GM23338 (cell line): ENCODE measurements around the gene ZXDC. TPM values are rescaled to one million over a fixed set of nuclear protein-coding genes. Genes with fewer than 3 reads are reported as not detected.

Experiments used
- ATAC-seq: fragments of 200-7000 bp; cut with Tn5 transposase; 3 replicates; pipeline ENCODE4 v1.9.1; 2020
- DNase-seq: peaks from one replicate; pipeline ENCODE4 v3.0.0-alpha.2; 2015; ENCODE audit warnings: low spot score
- H2AFZ ChIP-seq: fragments of 200-600 bp; sonication (generic); 2 replicates; pipeline ENCODE4 v1.8.0; 2016; ENCODE audit warnings: antibody characterized with exemption, mild to moderate bottlenecking, moderate library complexity
- H3F3A ChIP-seq: fragments of 200-600 bp; sonication (generic); replicated peaks from 2 replicates; pipeline ENCODE4 v1.8.0; 2017; ENCODE audit warnings: antibody characterized with exemption, mixed run types, low read depth
- H3K27ac ChIP-seq: fragments of 200-600 bp; sonication (generic); 2 replicates; pipeline ENCODE4 v1.6.1; 2016; ENCODE audit warnings: low read depth
- H3K27me3 ChIP-seq: fragments of 200-600 bp; sonication (generic); 2 replicates; pipeline ENCODE4 v1.8.0; 2016; ENCODE audit warnings: mild to moderate bottlenecking, mixed run types, moderate library complexity; ENCODE audit not compliant: insufficient read depth
- H3K36me3 ChIP-seq: fragments of 200-600 bp; sonication (generic); 2 replicates; pipeline ENCODE4 v1.8.0; 2016; ENCODE audit warnings: mild to moderate bottlenecking; ENCODE audit not compliant: insufficient read depth
- H3K4me1 ChIP-seq: fragments of 200-600 bp; sonication (generic); 2 replicates; pipeline ENCODE4 v1.8.0; 2016; ENCODE audit warnings: mild to moderate bottlenecking, moderate library complexity; ENCODE audit not compliant: insufficient read depth
- H3K4me2 ChIP-seq: fragments of 200-600 bp; sonication (generic); 2 replicates; pipeline ENCODE4 v1.7.1; 2017; ENCODE audit warnings: mixed run types
- H3K4me3 ChIP-seq: fragments of 200-600 bp; sonication (generic); 2 replicates; pipeline ENCODE4 v1.6.1; 2016; ENCODE audit warnings: mixed run types
- H3K79me2 ChIP-seq: fragments of 200-600 bp; sonication (generic); replicated peaks from 2 replicates; pipeline ENCODE4 v1.8.0; 2017; ENCODE audit warnings: mild to moderate bottlenecking; ENCODE audit not compliant: insufficient read depth
- H3K9me2 ChIP-seq: fragments of 200-600 bp; sonication (generic); 2 replicates; pipeline ENCODE4 v1.8.0; 2017; ENCODE audit not compliant: insufficient read depth
- H4K20me1 ChIP-seq: fragments of 200-600 bp; sonication (generic); replicated peaks from 2 replicates; pipeline ENCODE4 v1.8.0; 2017; ENCODE audit warnings: mild to moderate bottlenecking; ENCODE audit not compliant: insufficient read depth
- H3K27ac Mint-ChIP-seq: 2 replicates; pipeline ENCODE4 v1.8.0; 2020; ENCODE audit warnings: inconsistent platforms, mild to moderate bottlenecking, moderate library complexity, mixed read lengths
- H3K27me3 Mint-ChIP-seq: 3 replicates; pipeline ENCODE4 v1.8.0; 2022; ENCODE audit warnings: low read depth, mild to moderate bottlenecking, moderate library complexity, mixed read lengths, inconsistent platforms; ENCODE audit not compliant: insufficient read depth, poor library complexity
- H3K36me3 Mint-ChIP-seq: 3 replicates; pipeline ENCODE4 v1.8.0; 2021; ENCODE audit warnings: low read depth, mild to moderate bottlenecking, inconsistent platforms, moderate library complexity, mixed read lengths
- H3K4me1 Mint-ChIP-seq: 3 replicates; pipeline ENCODE4 v1.8.0; 2020; ENCODE audit warnings: mild to moderate bottlenecking, inconsistent platforms, mixed read lengths
- H3K4me3 Mint-ChIP-seq: 3 replicates; pipeline ENCODE4 v1.8.0; 2021; ENCODE audit warnings: moderate library complexity, mild to moderate bottlenecking, inconsistent platforms, mixed read lengths
- H3K9me3 Mint-ChIP-seq: 3 replicates; pipeline ENCODE4 v1.8.0; 2020; ENCODE audit warnings: moderate library complexity, mild to moderate bottlenecking, inconsistent platforms, mixed read lengths
- CTCF ChIP-seq, 2 experiments: fragments of 200-600 bp in 1 of 2; sonication (generic) in 1 of 2; conservative IDR thresholded peaks; 2 replicates each; pipeline versions ENCODE4 v1.5.1 to v1.6.1; 2016 to 2017; ENCODE audit warnings: antibody characterized with exemption in 2 of 2, low read depth in 2 of 2, mild to moderate bottlenecking in 2 of 2, moderate library complexity in 1 of 2
- ETS1 ChIP-seq: IDR thresholded peaks from 2 replicates; pipeline ENCODE4 v1.6.1; 2016; ENCODE audit warnings: antibody characterized with exemption
- EZH2phosphoT487 ChIP-seq: fragments of 200-600 bp; sonication (generic); IDR thresholded peaks from one replicate; pipeline ENCODE4 v1.8.1; 2018; ENCODE audit warnings: antibody characterized with exemption; ENCODE audit not compliant: unreplicated experiment
- NANOG ChIP-seq: IDR thresholded peaks from 2 replicates; pipeline ENCODE4 v1.6.1; 2016; ENCODE audit warnings: antibody characterized with exemption, borderline replicate concordance
- POLR2AphosphoS5 ChIP-seq: IDR thresholded peaks from 2 replicates; pipeline ENCODE4 v1.6.1; 2016; ENCODE audit warnings: antibody characterized with exemption, low read depth
- STAT1 ChIP-seq: IDR thresholded peaks from one replicate; pipeline ENCODE4 v1.6.1; 2016; ENCODE audit warnings: antibody characterized with exemption; ENCODE audit not compliant: unreplicated experiment
- ZNF114 ChIP-seq: fragments of 250-450 bp; sonication (Bioruptor Pico); IDR thresholded peaks from 2 replicates; pipeline ENCODE4 v1.5.0; 2020; ENCODE audit warnings: mild to moderate bottlenecking, moderate library complexity
- ZNF331 ChIP-seq: fragments of 250-450 bp; sonication (Bioruptor Pico); IDR thresholded peaks from 2 replicates; pipeline ENCODE4 v1.5.0; 2020; ENCODE audit warnings: low read depth, mild to moderate bottlenecking, moderate library complexity
- polyA plus RNA-seq: library from polyadenylated mRNA; unstranded; fragments of >200 nt; fragmentation: Nextera tagmentation; extraction: Ambion mirVana; gene quantifications from 2 replicates; pipeline ENCODE4 v1.2.1, GENCODE V29; 2016
- total RNA-seq: library from RNA; depleted of rRNA; stranded (reverse); fragments of >200 nt; shearing (Covaris generic); gene quantifications from 2 replicates; pipeline ENCODE4 v1.2.3, GENCODE V29; 2014

The ZXDC gene
- total and polyA plus RNA-seq, 2 experiments from 2014 or later, result 5.7 to 45.1 TPM

GRCh38 chr3:126476166-126477060 is 722 bp upstream of the ZXDC start:
- Histone ChIP-seq H3K27me3 (no peaks in the 10 kb centered on the region), H3K36me3 (peaks cover 4% of the 10 kb centered on the region; the same call in 1 of the 2 replicates), H3K27ac (peak overlapping the region; percentile 69; the same call in 1 of the 2 replicates), H3K4me2 (peak overlapping the region; percentile 88), H3K79me2 (peaks cover 34% of the 10 kb centered on the region), H3K9me2 (no peaks in the 10 kb centered on the region), H3K4me1 (peaks cover 18% of the 10 kb centered on the region), H3F3A (no peaks in the 10 kb centered on the region), H3K4me3 (peak overlapping the region; percentile 76), H2AFZ (peak overlapping the region; percentile 92), H4K20me1 (peaks cover 30% of the 10 kb centered on the region)
- peak; percentile 81 for TF ChIP-seq POLR2AphosphoS5
- TF ChIP-seq STAT1, result no peak
- Mint-ChIP-seq H3K4me3 (peak overlapping the region; percentile 73), H3K9me3 (no peaks in the 10 kb centered on the region; the same call in 2 of the 3 replicates), H3K27me3 (peaks cover 2% of the 10 kb centered on the region), H3K27ac (peak overlapping the region; percentile 82), H3K36me3 (peaks cover 21% of the 10 kb centered on the region), H3K4me1 (peaks cover 37% of the 10 kb centered on the region)
- ATAC-seq (peak; percentile 38), DNase-seq (peak; percentile 78)

- Mint-ChIP-seq H3K27me3 (peaks cover 2% of the 10 kb centered on the region), H3K4me3 (peak overlapping the region; percentile 91), H3K4me1 (peaks cover 37% of the 10 kb centered on the region), H3K9me3 (no peaks in the 10 kb centered on the region; the same call in 2 of the 3 replicates), H3K36me3 (peaks cover 37% of the 10 kb centered on the region), H3K27ac (no peak overlapping the region)
- Histone ChIP-seq H3K4me3 (peak overlapping the region; percentile 85), H3K9me2 (no peaks in the 10 kb centered on the region), H3K79me2 (peaks cover 51% of the 10 kb centered on the region), H3K4me1 (peaks cover 18% of the 10 kb centered on the region), H4K20me1 (peaks cover 35% of the 10 kb centered on the region), H3K27ac (no peak overlapping the region), H2AFZ (no peak overlapping the region), H3K4me2 (peak overlapping the region; percentile 93), H3K27me3 (no peaks in the 10 kb centered on the region), H3F3A (no peaks in the 10 kb centered on the region), H3K36me3 (peaks cover 20% of the 10 kb centered on the region)
- DNase-seq, result peak; percentile 65
- peak; percentile 13 for ATAC-seq
- no peak for TF ChIP-seq EZH2phosphoT487
- TF ChIP-seq STAT1, result no peak
- TF ChIP-seq NANOG, result no peak
- TF ChIP-seq CTCF (conservative IDR thresholded peaks at IDR 0.05; ENCODE audit: low read depth in 2 of 2), result no peak
- TF ChIP-seq ZNF114 (CRISPR knock-in tag), result no peak
- no peak; the same call in 1 of the 2 replicates for TF ChIP-seq POLR2AphosphoS5
- no peak for TF ChIP-seq ZNF331
- no peak for TF ChIP-seq ETS1
Measured at GRCh38 chr3:126474498-126475412, 936 bp downstream of the ZXDC start.
